Measurements from ENCODE around the gene VCAN. TPM values are rescaled to one million over a fixed set of nuclear protein-coding genes. Genes with fewer than 3 reads are reported as not detected.

Gene VCAN
- polyA plus RNA-seq, 1 donor from 2014 or later, result 1,185 TPM

DNA sequence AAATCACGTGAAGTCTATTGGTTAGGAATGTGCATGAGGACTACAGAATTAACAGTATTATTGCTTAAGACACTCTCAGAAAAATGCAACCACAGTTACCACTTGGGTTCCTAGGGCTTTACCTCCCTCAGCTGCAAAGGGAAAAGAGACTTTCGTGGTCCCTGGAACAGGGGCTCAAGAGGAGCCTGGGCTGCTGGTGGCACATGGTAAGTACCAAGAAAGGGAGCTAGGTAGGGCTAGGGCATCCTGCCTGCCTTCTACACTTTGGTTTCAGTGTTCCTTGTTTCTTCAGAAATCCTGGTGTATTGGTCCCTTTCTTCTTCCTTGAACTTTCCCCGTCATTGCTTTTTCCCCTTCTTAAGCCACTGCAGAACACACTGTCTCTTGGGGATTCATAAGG is 7.3 kb upstream of the VCAN start:
- H3K4me3 ChIP-seq (ENCODE audit: low read length), result no peak overlapping the region
- H3F3A ChIP-seq (ENCODE audit: insufficient read depth, low read length, poor library complexity, severe bottlenecking), result no peaks in the 10 kb centered on the region
- no peak overlapping the region for H2AFZ ChIP-seq (ENCODE audit: low read depth, low read length)
- no peak overlapping the region for H3K27ac ChIP-seq (ENCODE audit: low read length)
- H4K20me1 ChIP-seq (ENCODE audit: insufficient read depth), result no peaks in the 10 kb centered on the region
- H3K4me2 ChIP-seq (ENCODE audit: low read length), result no peak overlapping the region
- no peaks in the 10 kb centered on the region for H3K9me3 ChIP-seq (ENCODE audit: low read length)
- TF ChIP-seq EZH2 (IDR thresholded peaks at IDR 0.05; ENCODE audit: borderline replicate concordance, insufficient read depth, low read length, poor library complexity, severe bottlenecking) (no peak), POLR2AphosphoS5 (IDR thresholded peaks at IDR 0.05) (no peak), MXI1 (conservative IDR thresholded peaks at IDR 0.05; ENCODE audit: poor library complexity, severe bottlenecking) (no peak)
- TF ChIP-seq, protein P1, sequence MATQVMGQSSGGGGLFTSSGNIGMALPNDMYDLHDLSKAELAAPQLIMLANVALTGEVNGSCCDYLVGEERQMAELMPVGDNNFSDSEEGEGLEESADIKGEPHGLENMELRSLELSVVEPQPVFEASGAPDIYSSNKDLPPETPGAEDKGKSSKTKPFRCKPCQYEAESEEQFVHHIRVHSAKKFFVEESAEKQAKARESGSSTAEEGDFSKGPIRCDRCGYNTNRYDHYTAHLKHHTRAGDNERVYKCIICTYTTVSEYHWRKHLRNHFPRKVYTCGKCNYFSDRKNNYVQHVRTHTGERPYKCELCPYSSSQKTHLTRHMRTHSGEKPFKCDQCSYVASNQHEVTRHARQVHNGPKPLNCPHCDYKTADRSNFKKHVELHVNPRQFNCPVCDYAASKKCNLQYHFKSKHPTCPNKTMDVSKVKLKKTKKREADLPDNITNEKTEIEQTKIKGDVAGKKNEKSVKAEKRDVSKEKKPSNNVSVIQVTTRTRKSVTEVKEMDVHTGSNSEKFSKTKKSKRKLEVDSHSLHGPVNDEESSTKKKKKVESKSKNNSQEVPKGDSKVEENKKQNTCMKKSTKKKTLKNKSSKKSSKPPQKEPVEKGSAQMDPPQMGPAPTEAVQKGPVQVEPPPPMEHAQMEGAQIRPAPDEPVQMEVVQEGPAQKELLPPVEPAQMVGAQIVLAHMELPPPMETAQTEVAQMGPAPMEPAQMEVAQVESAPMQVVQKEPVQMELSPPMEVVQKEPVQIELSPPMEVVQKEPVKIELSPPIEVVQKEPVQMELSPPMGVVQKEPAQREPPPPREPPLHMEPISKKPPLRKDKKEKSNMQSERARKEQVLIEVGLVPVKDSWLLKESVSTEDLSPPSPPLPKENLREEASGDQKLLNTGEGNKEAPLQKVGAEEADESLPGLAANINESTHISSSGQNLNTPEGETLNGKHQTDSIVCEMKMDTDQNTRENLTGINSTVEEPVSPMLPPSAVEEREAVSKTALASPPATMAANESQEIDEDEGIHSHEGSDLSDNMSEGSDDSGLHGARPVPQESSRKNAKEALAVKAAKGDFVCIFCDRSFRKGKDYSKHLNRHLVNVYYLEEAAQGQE (IDR thresholded peaks at IDR 0.05; ENCODE audit: borderline replicate concordance), result no peak
- no peak overlapping the region for H3K9ac ChIP-seq (ENCODE audit: low read length)
- H3K9me2 ChIP-seq (ENCODE audit: insufficient read depth, low read length), result no peaks in the 10 kb centered on the region
- no peaks in the 10 kb centered on the region for H3K36me3 ChIP-seq (ENCODE audit: insufficient read depth, low read length)
- peaks cover 20% of the 10 kb centered on the region for H3K79me2 ChIP-seq (replicated peaks; ENCODE audit: insufficient read depth, low read length)
- no peaks in the 10 kb centered on the region for H3K27me3 ChIP-seq (ENCODE audit: insufficient read depth, low read depth, low read length)

GRCh38 chr5:83467371-83468035 is 4.0 kb upstream of the VCAN start:
- H3K9me2 ChIP-seq (ENCODE audit: insufficient read depth, low read length), result no peaks in the 10 kb centered on the region
- H3K27ac ChIP-seq (ENCODE audit: low read length), result no peak overlapping the region
- H3K9ac ChIP-seq (ENCODE audit: low read length), result no peak overlapping the region

More at GRCh38 chr5:83467371-83468035, 4.0 kb upstream of the VCAN start:
- H3K4me2 ChIP-seq (ENCODE audit: low read length), result no peak overlapping the region
- no peak overlapping the region for H3K4me3 ChIP-seq (ENCODE audit: low read length)
- H3F3A ChIP-seq (ENCODE audit: insufficient read depth, low read length, poor library complexity, severe bottlenecking), result no peaks in the 10 kb centered on the region
- no peaks in the 10 kb centered on the region for H3K36me3 ChIP-seq (ENCODE audit: insufficient read depth, low read length)
- TF ChIP-seq TAF1 (IDR thresholded peaks at IDR 0.05; ENCODE audit: low read depth), result no peak
- TF ChIP-seq RAD21 (conservative IDR thresholded peaks at IDR 0.05), result peak; percentile 60
- no peak for TF ChIP-seq EP300 (conservative IDR thresholded peaks at IDR 0.05; ENCODE audit: poor library complexity, severe bottlenecking)
- TF ChIP-seq, protein P1 (IDR thresholded peaks at IDR 0.05; ENCODE audit: borderline replicate concordance), result no peak
- TF ChIP-seq, protein P2, sequence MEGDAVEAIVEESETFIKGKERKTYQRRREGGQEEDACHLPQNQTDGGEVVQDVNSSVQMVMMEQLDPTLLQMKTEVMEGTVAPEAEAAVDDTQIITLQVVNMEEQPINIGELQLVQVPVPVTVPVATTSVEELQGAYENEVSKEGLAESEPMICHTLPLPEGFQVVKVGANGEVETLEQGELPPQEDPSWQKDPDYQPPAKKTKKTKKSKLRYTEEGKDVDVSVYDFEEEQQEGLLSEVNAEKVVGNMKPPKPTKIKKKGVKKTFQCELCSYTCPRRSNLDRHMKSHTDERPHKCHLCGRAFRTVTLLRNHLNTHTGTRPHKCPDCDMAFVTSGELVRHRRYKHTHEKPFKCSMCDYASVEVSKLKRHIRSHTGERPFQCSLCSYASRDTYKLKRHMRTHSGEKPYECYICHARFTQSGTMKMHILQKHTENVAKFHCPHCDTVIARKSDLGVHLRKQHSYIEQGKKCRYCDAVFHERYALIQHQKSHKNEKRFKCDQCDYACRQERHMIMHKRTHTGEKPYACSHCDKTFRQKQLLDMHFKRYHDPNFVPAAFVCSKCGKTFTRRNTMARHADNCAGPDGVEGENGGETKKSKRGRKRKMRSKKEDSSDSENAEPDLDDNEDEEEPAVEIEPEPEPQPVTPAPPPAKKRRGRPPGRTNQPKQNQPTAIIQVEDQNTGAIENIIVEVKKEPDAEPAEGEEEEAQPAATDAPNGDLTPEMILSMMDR (IDR thresholded peaks at IDR 0.05; ENCODE audit: poor library complexity, severe bottlenecking), result peak; percentile 45
- TF ChIP-seq SMC3 (conservative IDR thresholded peaks at IDR 0.05; ENCODE audit: poor library complexity), result peak; percentile 55
- H3K79me2 ChIP-seq (replicated peaks; ENCODE audit: insufficient read depth, low read length), result peaks cover 44% of the 10 kb centered on the region
- H3K9me3 ChIP-seq (ENCODE audit: low read length), result no peaks in the 10 kb centered on the region
- peaks cover 4% of the 10 kb centered on the region for H4K20me1 ChIP-seq (ENCODE audit: insufficient read depth)
- H3K27me3 ChIP-seq (ENCODE audit: insufficient read depth, low read depth, low read length), result no peaks in the 10 kb centered on the region
- no peak overlapping the region for H2AFZ ChIP-seq (ENCODE audit: low read depth, low read length)

Measured in neural cell (in vitro differentiated cells).